ENCODE measurements around the gene C1orf141.

DNA sequence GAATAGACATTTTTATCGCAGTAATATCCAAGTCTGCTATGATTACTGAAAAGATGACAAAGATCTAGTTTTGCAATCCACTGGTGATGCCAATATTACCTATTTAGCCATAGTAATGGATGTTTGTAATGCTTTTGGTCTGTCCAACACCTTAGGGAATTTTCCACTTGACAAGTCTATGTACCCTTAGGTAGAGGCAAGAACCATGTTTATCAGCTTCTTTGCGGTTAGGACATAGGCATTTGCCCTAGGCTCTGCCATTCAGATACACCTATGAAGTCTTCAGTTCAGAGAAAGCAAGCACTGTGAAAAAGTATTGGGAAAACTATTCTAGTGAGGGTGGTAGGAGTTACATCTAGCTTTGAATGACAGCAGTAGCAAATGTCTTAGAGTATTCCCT, 40.6 kb downstream of the C1orf141 start:
- TF ChIP-seq, protein P1, sequence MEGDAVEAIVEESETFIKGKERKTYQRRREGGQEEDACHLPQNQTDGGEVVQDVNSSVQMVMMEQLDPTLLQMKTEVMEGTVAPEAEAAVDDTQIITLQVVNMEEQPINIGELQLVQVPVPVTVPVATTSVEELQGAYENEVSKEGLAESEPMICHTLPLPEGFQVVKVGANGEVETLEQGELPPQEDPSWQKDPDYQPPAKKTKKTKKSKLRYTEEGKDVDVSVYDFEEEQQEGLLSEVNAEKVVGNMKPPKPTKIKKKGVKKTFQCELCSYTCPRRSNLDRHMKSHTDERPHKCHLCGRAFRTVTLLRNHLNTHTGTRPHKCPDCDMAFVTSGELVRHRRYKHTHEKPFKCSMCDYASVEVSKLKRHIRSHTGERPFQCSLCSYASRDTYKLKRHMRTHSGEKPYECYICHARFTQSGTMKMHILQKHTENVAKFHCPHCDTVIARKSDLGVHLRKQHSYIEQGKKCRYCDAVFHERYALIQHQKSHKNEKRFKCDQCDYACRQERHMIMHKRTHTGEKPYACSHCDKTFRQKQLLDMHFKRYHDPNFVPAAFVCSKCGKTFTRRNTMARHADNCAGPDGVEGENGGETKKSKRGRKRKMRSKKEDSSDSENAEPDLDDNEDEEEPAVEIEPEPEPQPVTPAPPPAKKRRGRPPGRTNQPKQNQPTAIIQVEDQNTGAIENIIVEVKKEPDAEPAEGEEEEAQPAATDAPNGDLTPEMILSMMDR (IDR thresholded peaks at IDR 0.05; ENCODE audit: low read length): no peak
- TF ChIP-seq EZH2 (optimal IDR thresholded peaks at IDR 0.05; ENCODE audit: low read depth, low read length): no peak
